ENCODE data around the gene NANOS3.
"Not testable (repeated sequence)": the region's sequence is repeated elsewhere in the genome, so short reads cannot be mapped to it uniquely, and the experiment has no call there.

NANOS3 gene

GRCh38 chr19:13922118-13922517 lies 45.2 kb downstream of the NANOS3 start:
- not testable (repeated sequence) for DNase-seq

DNA sequence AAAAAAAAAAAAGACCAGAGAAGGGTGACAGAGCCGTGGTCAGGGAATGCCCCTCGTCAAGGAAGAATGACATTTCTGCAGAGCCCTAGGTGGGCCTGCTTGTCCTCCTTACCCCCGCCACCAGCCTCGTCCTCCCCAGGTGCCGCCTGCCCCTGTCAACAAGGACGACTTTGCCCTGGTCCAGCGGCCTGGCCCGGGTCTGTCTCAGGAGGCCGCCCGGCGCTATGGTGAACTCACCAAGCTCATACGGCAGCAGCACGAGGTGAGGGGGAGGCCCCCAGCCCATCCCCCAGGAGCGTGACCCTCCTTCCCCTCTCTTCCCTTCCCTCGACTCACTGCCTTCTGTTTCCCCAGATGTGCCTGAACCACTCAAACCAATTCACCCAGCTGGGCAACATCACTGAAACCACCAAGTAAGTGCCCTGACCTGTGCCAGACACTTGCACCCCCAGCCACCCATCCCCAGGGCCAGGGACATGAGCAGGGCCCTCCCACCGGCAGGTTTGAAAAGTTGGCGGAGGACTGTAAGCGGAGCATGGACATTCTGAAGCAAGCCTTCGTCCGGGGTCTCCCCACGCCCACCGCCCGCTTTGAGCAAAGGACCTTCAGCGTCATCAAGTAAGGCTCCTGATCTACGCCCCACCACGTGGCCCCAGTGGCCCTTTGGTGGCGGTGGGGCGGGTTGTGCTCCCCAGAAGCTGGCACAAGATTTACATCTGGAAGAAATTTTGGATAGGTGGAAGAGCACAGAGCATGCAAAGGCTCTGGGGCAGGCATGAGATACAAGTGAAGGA lies 46.5 kb downstream of the NANOS3 start:
- DNase-seq = no peak

DNA sequence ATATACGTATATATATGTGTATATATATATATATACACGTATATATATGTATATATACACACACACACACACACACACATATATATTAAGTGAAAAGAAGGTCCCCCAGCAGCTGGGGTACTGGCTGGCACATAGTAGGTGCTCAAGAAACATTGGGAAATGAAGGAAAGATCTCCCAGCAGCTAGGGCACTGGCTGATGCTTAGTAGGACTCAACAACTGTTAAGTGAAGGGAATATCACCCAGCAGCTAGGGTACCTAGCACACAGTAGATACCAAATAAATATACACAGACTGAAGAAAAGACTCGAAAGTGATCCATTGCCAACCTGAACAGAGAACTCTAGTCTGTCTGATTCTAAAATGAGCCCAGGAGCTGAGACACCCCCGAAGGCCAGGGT lies 49.1 kb downstream of the NANOS3 start:
- no peak for DNase-seq

- DNase-seq = no peak
Measured at GRCh38 chr19:13926715-13927114, 49.8 kb downstream of the NANOS3 start.

GRCh38 chr19:13929340-13929739 lies 52.4 kb downstream of the NANOS3 start:
- peak in 1 of 3 experiments; percentile 11 for DNase-seq

- DNase-seq = peak in 2 of 3 experiments; percentile 20 to 52
Measured at GRCh38 chr19:13929956-13930355, 53.0 kb downstream of the NANOS3 start.

Measured in NCI-H1417 (cell line).